ENCODE measurements around the gene MCTP1.

Gene MCTP1

DNA sequence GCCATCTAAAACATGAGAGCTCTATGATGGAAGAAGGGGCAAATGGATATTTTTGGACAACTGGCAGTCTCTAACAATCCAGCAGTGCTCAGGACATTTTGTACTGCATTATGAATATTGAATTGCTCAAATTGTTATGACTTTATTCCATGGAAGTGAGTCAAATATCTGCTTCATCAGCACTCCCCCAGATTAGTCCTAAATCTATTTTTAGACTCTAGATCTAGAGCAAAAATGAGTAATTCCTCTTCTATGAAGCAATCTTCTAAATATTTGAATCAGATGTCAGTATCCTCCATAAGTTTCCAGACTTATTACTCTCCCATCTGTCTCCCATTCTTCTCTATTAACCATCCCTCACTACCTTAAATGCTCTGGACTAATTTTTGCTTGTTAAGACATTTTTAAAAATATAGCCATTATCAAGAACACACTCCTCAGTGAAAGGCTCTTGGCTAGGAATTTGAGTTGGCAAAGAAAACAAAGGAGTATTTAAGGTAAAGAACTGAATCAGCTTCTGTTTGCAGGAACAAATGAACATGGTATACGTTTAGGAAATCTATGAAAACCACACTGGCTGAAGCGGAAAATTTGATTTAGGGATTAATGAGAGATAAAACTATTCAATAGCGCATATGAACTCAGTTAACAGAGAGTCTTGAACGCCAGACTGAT is 300.9 kb downstream of the MCTP1 start:
- POLR2A ChIA-PET = no interaction called here
- H3K27ac ChIP-seq (ENCODE audit: insufficient read depth in 1 of 2, low read depth in 1 of 2, low read length in 2 of 2, poor library complexity in 1 of 2, severe bottlenecking in 2 of 2) = no peak overlapping the region
- 17% methylated on average over 1 of the region's 4 CpGs for WGBS (ENCODE audit: insufficient coverage)
- CTCF ChIA-PET = interaction anchor here (0.8 to 1.1 kb wide), 2 partner anchors 15 to 16 kb away, joined by 3 to 4 read pairs; no protein-coding TSS in a partner anchor
- no peaks in the 10 kb centered on the region for H3K4me1 ChIP-seq (ENCODE audit: control extremely low read depth in 1 of 4, control insufficient read depth in 4 of 4, insufficient read depth in 4 of 4, low read length in 3 of 4)
- peaks cover 0 to 4% (median 2%) of the 10 kb centered on the region in 4 experiments for H3K36me3 ChIP-seq (ENCODE audit: control insufficient read depth in 4 of 4, insufficient read depth in 4 of 4, low read length in 3 of 4)
- no peak for DNase-seq
- H3K27me3 ChIP-seq (replicated peaks in 2 of 5; ENCODE audit: control insufficient read depth in 4 of 5, insufficient read depth in 5 of 5, low read length in 4 of 5) = no peaks in the 10 kb centered on the region
- H3K4me3 ChIP-seq (ENCODE audit: control insufficient read depth in 1 of 7, extremely low read depth in 1 of 7, insufficient read depth in 4 of 7, low read depth in 2 of 7, low read length in 6 of 7) = no peak overlapping the region
- H3K9me3 ChIP-seq (ENCODE audit: control extremely low read depth in 1 of 5, control insufficient read depth in 4 of 5, insufficient read depth in 2 of 5, low read depth in 1 of 5, low read length in 4 of 5) = no peaks in the 10 kb centered on the region

DNA sequence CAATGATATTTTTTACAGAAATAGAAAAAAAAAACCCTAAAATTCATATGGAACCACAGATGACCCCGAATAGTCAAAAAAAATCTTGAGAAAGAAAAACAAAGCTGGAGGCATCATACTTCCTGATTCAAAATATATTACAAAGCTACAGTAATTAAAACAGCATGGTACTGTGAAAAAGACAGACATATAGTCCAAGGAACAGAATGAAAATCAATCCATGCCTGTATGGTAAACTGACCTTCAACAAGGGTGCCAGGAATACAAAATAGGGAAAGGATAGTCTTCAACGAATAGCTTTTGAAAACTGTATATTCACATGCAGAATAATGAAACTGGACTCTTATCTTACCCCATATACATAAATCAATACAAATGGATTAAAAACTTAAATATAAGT is 307.5 kb downstream of the MCTP1 start:
- H3K9me3 ChIP-seq (ENCODE audit: control extremely low read depth in 1 of 5, control insufficient read depth in 4 of 5, insufficient read depth in 2 of 5, low read depth in 1 of 5, low read length in 4 of 5) = peaks cover 0 to 32% (median 4%) of the 10 kb centered on the region in 5 experiments
- no peak overlapping the region for H3K27ac ChIP-seq (ENCODE audit: insufficient read depth in 1 of 2, low read depth in 1 of 2, low read length in 2 of 2, poor library complexity in 1 of 2, severe bottlenecking in 2 of 2)
- DNase-seq = no peak
- no peaks in the 10 kb centered on the region for H3K27me3 ChIP-seq (replicated peaks in 2 of 5; ENCODE audit: control insufficient read depth in 4 of 5, insufficient read depth in 5 of 5, low read length in 4 of 5)
- H3K36me3 ChIP-seq (ENCODE audit: control insufficient read depth in 4 of 4, insufficient read depth in 4 of 4, low read length in 3 of 4) = peaks cover 3 to 10% (median 4%) of the 10 kb centered on the region in 4 experiments
- CTCF ChIA-PET = interaction anchor here (1.0 to 1.2 kb wide), 2 partner anchors 9 to 262 kb away, joined by 3 to 4 read pairs; no protein-coding TSS in a partner anchor
- no peak overlapping the region for H3K4me3 ChIP-seq (ENCODE audit: control insufficient read depth in 1 of 7, extremely low read depth in 1 of 7, insufficient read depth in 4 of 7, low read depth in 2 of 7, low read length in 6 of 7)
- no CpG with 5 or more reads among the region's 2 CpGs for WGBS (ENCODE audit: insufficient coverage)
- H3K4me1 ChIP-seq (ENCODE audit: control extremely low read depth in 1 of 4, control insufficient read depth in 4 of 4, insufficient read depth in 4 of 4, low read length in 3 of 4) = no peaks in the 10 kb centered on the region
- POLR2A ChIA-PET = interaction anchor here (0.6 kb wide), 1 partner anchor 34 kb away, joined by 4 read pairs; no protein-coding TSS in a partner anchor

- Histone ChIP-seq H3K9me3 (ENCODE audit: control extremely low read depth in 1 of 5, control insufficient read depth in 4 of 5, insufficient read depth in 2 of 5, low read depth in 1 of 5, low read length in 4 of 5) (peaks cover 0 to 32% (median 4%) of the 10 kb centered on the region in 5 experiments), H3K27ac (ENCODE audit: insufficient read depth in 1 of 2, low read depth in 1 of 2, low read length in 2 of 2, poor library complexity in 1 of 2, severe bottlenecking in 2 of 2) (no peak overlapping the region), H3K4me1 (ENCODE audit: control extremely low read depth in 1 of 4, control insufficient read depth in 4 of 4, insufficient read depth in 4 of 4, low read length in 3 of 4) (no peaks in the 10 kb centered on the region), H3K36me3 (ENCODE audit: control insufficient read depth in 4 of 4, insufficient read depth in 4 of 4, low read length in 3 of 4) (peaks cover 3 to 10% (median 4%) of the 10 kb centered on the region in 4 experiments), H3K27me3 (replicated peaks in 2 of 5; ENCODE audit: control insufficient read depth in 4 of 5, insufficient read depth in 5 of 5, low read length in 4 of 5) (no peaks in the 10 kb centered on the region), H3K4me3 (ENCODE audit: control insufficient read depth in 1 of 7, extremely low read depth in 1 of 7, insufficient read depth in 4 of 7, low read depth in 2 of 7, low read length in 6 of 7) (no peak overlapping the region)
- DNase-seq = peak in 2 of 3 donors; percentile 23 to 29
- WGBS (ENCODE audit: insufficient coverage) = 83% methylated on average over 1 of the region's 1 CpG
- ChIA-PET POLR2A (interaction anchor here (0.6 kb wide), 1 partner anchor 33 kb away, joined by 4 read pairs; no protein-coding TSS in a partner anchor), CTCF (interaction anchor here (1.0 to 1.2 kb wide), 2 partner anchors 9 to 262 kb away, joined by 3 to 4 read pairs; no protein-coding TSS in a partner anchor)
Measured at GRCh38 chr5:94976853-94977252, 308.0 kb downstream of the MCTP1 start.

DNA sequence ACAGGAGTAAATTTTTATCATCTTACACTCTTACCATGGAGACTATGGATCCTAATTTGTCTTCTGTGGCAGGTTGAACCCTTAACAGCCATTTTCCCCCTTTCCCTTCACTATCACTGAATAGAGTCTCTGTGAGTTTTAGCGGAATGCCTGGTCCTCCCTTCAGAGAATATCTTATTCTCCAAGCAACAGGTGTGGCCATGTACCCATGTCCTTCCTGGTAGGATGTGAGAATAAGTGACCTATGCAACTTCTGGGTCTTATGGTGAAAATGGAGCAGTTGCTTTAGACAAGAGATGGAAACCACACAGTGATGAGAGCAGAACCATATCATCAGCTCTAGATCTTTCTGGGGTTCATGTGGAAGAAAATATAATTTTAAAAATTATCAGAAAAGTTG is 312.6 kb downstream of the MCTP1 start:
- WGBS (ENCODE audit: insufficient coverage) = no CpG with 5 or more reads among the region's 1 CpG
- ChIA-PET POLR2A (no interaction called here), CTCF (interaction anchor here (1.6 kb wide), 2 partner anchors 267 to 289 kb away, joined by 6 to 7 read pairs; no protein-coding TSS in a partner anchor)
- peaks cover 0 to 19% (median 2%) of the 10 kb centered on the region in 5 experiments for H3K9me3 ChIP-seq (ENCODE audit: control extremely low read depth in 1 of 5, control insufficient read depth in 4 of 5, insufficient read depth in 2 of 5, low read depth in 1 of 5, low read length in 4 of 5)
- peaks cover 0 to 10% (median 4%) of the 10 kb centered on the region in 4 experiments for H3K36me3 ChIP-seq (ENCODE audit: control insufficient read depth in 4 of 4, insufficient read depth in 4 of 4, low read length in 3 of 4)
- no peak overlapping the region for H3K27ac ChIP-seq (ENCODE audit: insufficient read depth in 1 of 2, low read depth in 1 of 2, low read length in 2 of 2, poor library complexity in 1 of 2, severe bottlenecking in 2 of 2)
- no peak for DNase-seq
- H3K27me3 ChIP-seq (replicated peaks in 2 of 5; ENCODE audit: control insufficient read depth in 4 of 5, insufficient read depth in 5 of 5, low read length in 4 of 5) = no peaks in the 10 kb centered on the region
- H3K4me3 ChIP-seq (ENCODE audit: control insufficient read depth in 1 of 7, extremely low read depth in 1 of 7, insufficient read depth in 4 of 7, low read depth in 2 of 7, low read length in 6 of 7) = no peak overlapping the region
- H3K4me1 ChIP-seq (ENCODE audit: control extremely low read depth in 1 of 4, control insufficient read depth in 4 of 4, insufficient read depth in 4 of 4, low read length in 3 of 4) = peaks cover 0 to 5% (median 2%) of the 10 kb centered on the region in 4 experiments

DNA sequence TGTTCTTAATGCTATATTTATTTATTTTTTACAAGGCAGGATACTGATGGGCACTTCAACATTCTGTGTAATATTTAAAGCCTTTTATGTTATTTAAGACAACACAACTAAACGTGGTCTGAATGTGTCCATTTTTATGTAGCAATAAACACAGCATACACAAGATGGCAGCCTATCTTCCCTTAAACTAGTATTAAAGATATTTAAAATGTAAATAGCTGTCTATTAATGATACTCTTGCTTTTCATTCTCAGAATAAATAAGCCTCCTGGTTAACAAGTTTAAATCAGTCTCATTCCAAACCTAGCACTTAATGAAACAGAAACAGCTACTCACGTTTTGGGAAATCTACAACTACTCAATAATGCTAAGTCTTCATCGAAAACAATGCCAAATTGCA is 315.7 kb downstream of the MCTP1 start:
- peak; percentile 49 to 69 (median 66) for DNase-seq
- CTCF ChIA-PET = interaction anchor here (0.6 to 5.6 kb wide), 24 partner anchors 14 to 316 kb away, joined by 3 to 83 read pairs (median 4); no protein-coding TSS in a partner anchor
- no CpG with 5 or more reads among the region's 3 CpGs for WGBS (ENCODE audit: insufficient coverage)

DNA sequence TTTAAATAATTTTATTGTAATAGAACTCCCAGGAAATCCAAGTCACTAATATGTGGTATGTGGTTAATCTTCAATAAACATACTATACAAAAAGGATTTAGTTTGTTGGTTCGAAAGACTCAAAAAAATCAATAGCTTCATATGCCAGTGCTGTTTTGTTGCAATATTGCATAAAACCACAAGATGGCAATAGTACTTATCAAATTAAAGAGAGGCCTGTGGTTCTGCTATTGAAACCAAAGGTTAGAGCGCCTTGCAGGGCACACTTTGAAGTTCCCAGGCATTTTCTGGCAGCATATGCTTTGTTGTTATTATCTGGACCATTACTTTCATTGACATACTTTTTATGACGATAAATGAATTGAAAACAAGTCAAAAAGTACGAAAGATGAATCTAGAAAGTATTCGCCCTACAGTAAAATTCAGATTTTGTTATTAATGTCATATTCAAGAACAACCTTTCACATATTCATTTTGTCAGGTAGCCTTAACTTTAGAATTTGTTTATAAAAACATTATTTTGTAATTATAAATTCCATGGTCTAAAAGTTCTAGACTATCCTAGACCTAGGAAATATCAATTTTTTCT is 316.3 kb downstream of the MCTP1 start:
- ChIA-PET CTCF (interaction anchor here (0.6 to 5.6 kb wide), 27 partner anchors 8 to 536 kb away, joined by 3 to 83 read pairs (median 4); no protein-coding TSS in a partner anchor), POLR2A (no interaction called here)
- no CpG with 5 or more reads among the region's 5 CpGs for WGBS (ENCODE audit: insufficient coverage)
- H3K36me3 ChIP-seq (ENCODE audit: control insufficient read depth in 4 of 4, insufficient read depth in 4 of 4, low read length in 3 of 4) = peaks cover 0 to 5% (median 2%) of the 10 kb centered on the region in 4 experiments
- H3K9me3 ChIP-seq (ENCODE audit: control extremely low read depth in 1 of 5, control insufficient read depth in 4 of 5, insufficient read depth in 2 of 5, low read depth in 1 of 5, low read length in 4 of 5) = peaks cover 0 to 9% (median 0%) of the 10 kb centered on the region in 5 experiments
- no peaks in the 10 kb centered on the region for H3K27me3 ChIP-seq (replicated peaks in 2 of 5; ENCODE audit: control insufficient read depth in 4 of 5, insufficient read depth in 5 of 5, low read length in 4 of 5)
- no peak overlapping the region for H3K4me3 ChIP-seq (ENCODE audit: control insufficient read depth in 1 of 7, extremely low read depth in 1 of 7, insufficient read depth in 4 of 7, low read depth in 2 of 7, low read length in 6 of 7)
- H3K27ac ChIP-seq (ENCODE audit: insufficient read depth in 1 of 2, low read depth in 1 of 2, low read length in 2 of 2, poor library complexity in 1 of 2, severe bottlenecking in 2 of 2) = no peak overlapping the region
- peak; percentile 78 to 87 (median 87) for DNase-seq
- H3K4me1 ChIP-seq (ENCODE audit: control extremely low read depth in 1 of 4, control insufficient read depth in 4 of 4, insufficient read depth in 4 of 4, low read length in 3 of 4) = peaks cover 0 to 5% (median 2%) of the 10 kb centered on the region in 4 experiments

More for the DNA sequence above, 315.7 kb downstream of the MCTP1 start:
- H3K27me3 ChIP-seq (replicated peaks in 2 of 5; ENCODE audit: control insufficient read depth in 4 of 5, insufficient read depth in 5 of 5, low read length in 4 of 5) = no peaks in the 10 kb centered on the region
- peaks cover 0 to 5% (median 2%) of the 10 kb centered on the region in 4 experiments for H3K36me3 ChIP-seq (ENCODE audit: control insufficient read depth in 4 of 4, insufficient read depth in 4 of 4, low read length in 3 of 4)
- peaks cover 0 to 5% (median 2%) of the 10 kb centered on the region in 4 experiments for H3K4me1 ChIP-seq (ENCODE audit: control extremely low read depth in 1 of 4, control insufficient read depth in 4 of 4, insufficient read depth in 4 of 4, low read length in 3 of 4)
- peaks cover 0 to 9% (median 0%) of the 10 kb centered on the region in 5 experiments for H3K9me3 ChIP-seq (ENCODE audit: control extremely low read depth in 1 of 5, control insufficient read depth in 4 of 5, insufficient read depth in 2 of 5, low read depth in 1 of 5, low read length in 4 of 5)
- no peak overlapping the region for H3K27ac ChIP-seq (ENCODE audit: insufficient read depth in 1 of 2, low read depth in 1 of 2, low read length in 2 of 2, poor library complexity in 1 of 2, severe bottlenecking in 2 of 2)
- no peak overlapping the region for H3K4me3 ChIP-seq (ENCODE audit: control insufficient read depth in 1 of 7, extremely low read depth in 1 of 7, insufficient read depth in 4 of 7, low read depth in 2 of 7, low read length in 6 of 7)
- POLR2A ChIA-PET = no interaction called here
